Type B pancreatic cell (in vitro differentiated cells): ENCODE results near the gene GPR34. TPM values are rescaled to one million over a fixed set of nuclear protein-coding genes. Genes with fewer than 3 reads are reported as not detected.
"Not testable (repeated sequence)": the region's sequence is repeated elsewhere in the genome, so short reads cannot be mapped to it uniquely, and the experiment has no call there.

Experiments used
- DNase-seq: peaks from one replicate; pipeline ENCODE4 v3.0.0; 2021; ENCODE audit warnings: mixed read lengths; ENCODE audit not compliant: unreplicated experiment; ENCODE audit errors: extremely low spot score
- H3K27ac Mint-ChIP-seq: 2 replicates; pipeline ENCODE4 v1.8.0; 2021; ENCODE audit warnings: mild to moderate bottlenecking, mixed read lengths
- H3K27me3 Mint-ChIP-seq: 2 replicates; pipeline ENCODE4 v1.8.0; 2021; ENCODE audit warnings: mixed read lengths
- H3K36me3 Mint-ChIP-seq: 2 replicates; pipeline ENCODE4 v1.8.0; 2021; ENCODE audit warnings: mixed read lengths
- H3K4me1 Mint-ChIP-seq: one replicate; pipeline ENCODE4 v1.8.0; 2021; ENCODE audit warnings: mixed read lengths; ENCODE audit not compliant: unreplicated experiment
- H3K4me3 Mint-ChIP-seq: 2 replicates; pipeline ENCODE4 v1.8.0; 2021; ENCODE audit warnings: mild to moderate bottlenecking, mixed read lengths
- H3K9me3 Mint-ChIP-seq: 2 replicates; pipeline ENCODE4 v1.8.0; 2021; ENCODE audit warnings: mixed read lengths
- total RNA-seq: library from RNA; stranded (reverse); gene quantifications from 2 replicates; pipeline ENCODE4 v1.2.1, GENCODE V29; 2021; ENCODE audit warnings: low replicate concordance
- TF ChIP-seq, protein P1 (sequence below): fragments of 200-600 bp; sonication (generic); conservative IDR thresholded peaks from 2 replicates; pipeline ENCODE4 v1.5.0; 2021; ENCODE audit warnings: antibody characterized with exemption, mild to moderate bottlenecking

Gene GPR34
- total RNA-seq, 1 donor from 2014 or later: not detected

DNA sequence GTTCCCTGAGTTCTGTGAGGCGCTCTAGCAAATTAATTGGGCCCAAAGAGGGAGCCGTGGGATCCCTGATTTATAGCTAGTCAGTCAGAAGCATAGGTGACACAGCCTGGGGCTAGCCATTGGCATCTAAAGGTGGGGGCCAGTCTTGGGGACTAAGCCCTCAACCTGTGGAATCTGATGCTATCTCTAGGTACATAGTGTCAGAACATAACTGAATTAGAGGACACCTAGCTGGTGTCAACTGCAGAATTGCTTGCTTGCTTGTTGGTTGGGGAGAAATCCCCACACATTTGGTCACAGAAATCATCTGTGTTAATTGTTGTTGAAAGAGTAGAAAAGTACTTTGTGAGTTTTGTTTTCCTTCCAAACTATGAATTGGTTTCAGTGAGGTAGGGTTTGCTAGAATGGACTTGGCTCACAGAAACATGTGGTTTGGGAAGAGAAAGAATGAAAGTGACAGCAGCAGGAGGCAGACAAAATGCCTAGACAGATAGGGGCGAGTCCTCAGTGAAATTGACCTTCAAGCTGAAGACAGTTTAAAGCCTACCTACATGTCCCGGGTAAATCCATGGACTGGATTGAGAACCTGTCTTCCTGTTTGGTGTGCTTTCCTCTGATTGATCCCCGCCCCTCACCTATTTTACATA, 22.4 kb downstream of the GPR34 start:
- Mint-ChIP-seq H3K9me3 (no peaks in the 10 kb centered on the region), H3K36me3 (peaks cover 3% of the 10 kb centered on the region), H3K4me3 (no peak overlapping the region), H3K27ac (no peak overlapping the region), H3K4me1 (no peaks in the 10 kb centered on the region), H3K27me3 (no peaks in the 10 kb centered on the region)
- TF ChIP-seq, protein P1, sequence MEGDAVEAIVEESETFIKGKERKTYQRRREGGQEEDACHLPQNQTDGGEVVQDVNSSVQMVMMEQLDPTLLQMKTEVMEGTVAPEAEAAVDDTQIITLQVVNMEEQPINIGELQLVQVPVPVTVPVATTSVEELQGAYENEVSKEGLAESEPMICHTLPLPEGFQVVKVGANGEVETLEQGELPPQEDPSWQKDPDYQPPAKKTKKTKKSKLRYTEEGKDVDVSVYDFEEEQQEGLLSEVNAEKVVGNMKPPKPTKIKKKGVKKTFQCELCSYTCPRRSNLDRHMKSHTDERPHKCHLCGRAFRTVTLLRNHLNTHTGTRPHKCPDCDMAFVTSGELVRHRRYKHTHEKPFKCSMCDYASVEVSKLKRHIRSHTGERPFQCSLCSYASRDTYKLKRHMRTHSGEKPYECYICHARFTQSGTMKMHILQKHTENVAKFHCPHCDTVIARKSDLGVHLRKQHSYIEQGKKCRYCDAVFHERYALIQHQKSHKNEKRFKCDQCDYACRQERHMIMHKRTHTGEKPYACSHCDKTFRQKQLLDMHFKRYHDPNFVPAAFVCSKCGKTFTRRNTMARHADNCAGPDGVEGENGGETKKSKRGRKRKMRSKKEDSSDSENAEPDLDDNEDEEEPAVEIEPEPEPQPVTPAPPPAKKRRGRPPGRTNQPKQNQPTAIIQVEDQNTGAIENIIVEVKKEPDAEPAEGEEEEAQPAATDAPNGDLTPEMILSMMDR: no peak
- DNase-seq: no peak

DNA sequence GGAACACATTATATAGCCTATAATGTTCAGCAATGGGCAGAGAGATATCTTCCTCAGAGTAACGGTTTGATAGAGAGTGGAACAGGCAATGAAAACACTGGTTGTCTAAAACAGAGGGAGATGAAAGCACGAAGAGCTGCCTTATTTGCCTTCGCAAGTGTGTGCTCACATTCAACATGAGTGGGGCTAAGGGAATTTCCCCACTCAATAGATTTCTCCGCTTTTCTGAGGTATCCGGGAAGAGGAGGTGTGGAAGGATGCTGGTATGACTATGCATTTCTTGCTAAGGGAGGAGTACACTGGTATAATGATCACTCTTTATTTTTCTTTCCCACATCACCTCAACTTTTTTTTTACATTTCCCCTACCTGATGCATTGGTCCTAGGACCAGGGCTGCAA, 27.4 kb downstream of the GPR34 start:
- peaks cover 5% of the 10 kb centered on the region for H3K4me1 Mint-ChIP-seq
- no peak overlapping the region for H3K4me3 Mint-ChIP-seq
- no peaks in the 10 kb centered on the region for H3K27me3 Mint-ChIP-seq
- DNase-seq: no peak
- peaks cover 9% of the 10 kb centered on the region for H3K9me3 Mint-ChIP-seq
- H3K36me3 Mint-ChIP-seq: peaks cover 15% of the 10 kb centered on the region
- TF ChIP-seq, protein P1: no peak
- H3K27ac Mint-ChIP-seq: no peak overlapping the region

GRCh38 chrX:41716767-41717473, 28.1 kb downstream of the GPR34 start:
- H3K27me3 Mint-ChIP-seq: no peaks in the 10 kb centered on the region
- H3K4me1 Mint-ChIP-seq: peaks cover 5% of the 10 kb centered on the region
- TF ChIP-seq, protein P1: no peak
- H3K27ac Mint-ChIP-seq: no peak overlapping the region
- no peak for DNase-seq
- H3K4me3 Mint-ChIP-seq: no peak overlapping the region
- peaks cover 9% of the 10 kb centered on the region for H3K9me3 Mint-ChIP-seq
- peaks cover 15% of the 10 kb centered on the region for H3K36me3 Mint-ChIP-seq

- no peak for DNase-seq
- H3K27me3 Mint-ChIP-seq: no peaks in the 10 kb centered on the region
- TF ChIP-seq, protein P1: no peak
- peaks cover 16% of the 10 kb centered on the region for H3K36me3 Mint-ChIP-seq
- H3K27ac Mint-ChIP-seq: peak overlapping the region; percentile 69
- peaks cover 5% of the 10 kb centered on the region for H3K4me1 Mint-ChIP-seq
- H3K4me3 Mint-ChIP-seq: peak overlapping the region; percentile 14
- peaks cover 9% of the 10 kb centered on the region for H3K9me3 Mint-ChIP-seq
Observed at GRCh38 chrX:41718481-41719235, 29.9 kb downstream of the GPR34 start.

- not testable (repeated sequence) for DNase-seq, H3K27me3 Mint-ChIP-seq, H3K4me3 Mint-ChIP-seq, H3K4me1 Mint-ChIP-seq, H3K27ac Mint-ChIP-seq, H3K9me3 Mint-ChIP-seq
- peaks cover 16% of the 10 kb centered on the region for H3K36me3 Mint-ChIP-seq
Observed at GRCh38 chrX:41719610-41720009, 30.8 kb downstream of the GPR34 start.
